OCI-LY1 (cell line): ENCODE data around the gene RPS14.

ENCODE experiments used
- CTCF ChIP-seq: fragments of 200-600 bp; sonication (generic), shearing (Covaris generic); IDR thresholded peaks from 2 replicates; pipeline ENCODE4 v1.5.1; 2017; ENCODE audit warnings: mild to moderate bottlenecking, antibody characterized with exemption, low read length, moderate library complexity, mixed read lengths
- EZH2 ChIP-seq: fragments of 200-600 bp; sonication (generic), shearing (Covaris generic); IDR thresholded peaks from 2 replicates; pipeline ENCODE4 v1.8.0; 2017; ENCODE audit warnings: borderline replicate concordance, mixed run types, mild to moderate bottlenecking, antibody characterized with exemption, low read length, moderate library complexity, mixed read lengths

GRCh38 chr5:150484964-150485692, 35.6 kb upstream of the RPS14 start:
- TF ChIP-seq CTCF (no peak), EZH2 (no peak)
